ENCODE data around the gene BCKDK.
A peak's percentile ranks its signal among the peaks of the same experiment; 100 is the strongest.

BCKDK gene

GRCh38 chr16:31132303-31132979, 24.3 kb downstream of the BCKDK start:
- Histone ChIP-seq H3K4me3 (ENCODE audit: low read depth in 1 of 2, low read length in 1 of 2) (no peak overlapping the region), H3K27ac (peak overlapping the region; percentile 98), H3K27me3 (no peaks in the 10 kb centered on the region), H3K4me1 (ENCODE audit: control insufficient read depth in 1 of 2, insufficient read depth in 1 of 2, low read depth in 1 of 2, low read length in 1 of 2) (peaks cover 63 to 66% of the 10 kb centered on the region in 2 experiments), H3K9me3 (no peaks in the 10 kb centered on the region), H3K36me3 (peaks cover 7% of the 10 kb centered on the region)
- TF ChIP-seq CTCF (IDR thresholded peaks at IDR 0.05), result no peak

- H3K36me3 ChIP-seq, result peaks cover 7% of the 10 kb centered on the region
- peak overlapping the region; percentile 64 for H3K27ac ChIP-seq
- H3K4me3 ChIP-seq (ENCODE audit: low read depth in 1 of 2, low read length in 1 of 2), result no peak overlapping the region
- no peak for TF ChIP-seq CTCF (IDR thresholded peaks at IDR 0.05)
- no peaks in the 10 kb centered on the region for H3K27me3 ChIP-seq
- H3K4me1 ChIP-seq (ENCODE audit: control insufficient read depth in 1 of 2, insufficient read depth in 1 of 2, low read depth in 1 of 2, low read length in 1 of 2), result peaks cover 56 to 59% of the 10 kb centered on the region in 2 experiments
- H3K9me3 ChIP-seq, result no peaks in the 10 kb centered on the region
Measured at GRCh38 chr16:31133046-31133501, 24.9 kb downstream of the BCKDK start.

GRCh38 chr16:31134091-31134571, 25.9 kb downstream of the BCKDK start:
- H3K4me1 ChIP-seq (ENCODE audit: control insufficient read depth in 1 of 2, insufficient read depth in 1 of 2, low read depth in 1 of 2, low read length in 1 of 2), result peaks cover 46 to 49% of the 10 kb centered on the region in 2 experiments
- peak; percentile 4 for TF ChIP-seq CTCF (IDR thresholded peaks at IDR 0.05)
- H3K9me3 ChIP-seq, result no peaks in the 10 kb centered on the region
- no peaks in the 10 kb centered on the region for H3K27me3 ChIP-seq
- H3K36me3 ChIP-seq, result peaks cover 7% of the 10 kb centered on the region
- peak overlapping the region; percentile 64 for H3K27ac ChIP-seq
- peak overlapping the region in 1 of 2 experiments; percentile 24 for H3K4me3 ChIP-seq (ENCODE audit: low read depth in 1 of 2, low read length in 1 of 2)

GRCh38 chr16:31134625-31135534, 26.7 kb downstream of the BCKDK start:
- Histone ChIP-seq H3K4me3 (ENCODE audit: low read depth in 1 of 2, low read length in 1 of 2) (peak overlapping the region; percentile 8 to 24), H3K36me3 (peaks cover 7% of the 10 kb centered on the region), H3K4me1 (ENCODE audit: control insufficient read depth in 1 of 2, insufficient read depth in 1 of 2, low read depth in 1 of 2, low read length in 1 of 2) (peaks cover 38 to 41% of the 10 kb centered on the region in 2 experiments), H3K27ac (peak overlapping the region; percentile 64), H3K27me3 (no peaks in the 10 kb centered on the region), H3K9me3 (no peaks in the 10 kb centered on the region)
- peak; percentile 4 for TF ChIP-seq CTCF (IDR thresholded peaks at IDR 0.05)

- TF ChIP-seq CTCF (IDR thresholded peaks at IDR 0.05), result no peak
- H3K27me3 ChIP-seq, result no peaks in the 10 kb centered on the region
- peak within 1 kb of the TSS; percentile 8 to 24 for H3K4me3 ChIP-seq (ENCODE audit: low read depth in 1 of 2, low read length in 1 of 2)
- peaks cover 7% of the 10 kb centered on the region for H3K36me3 ChIP-seq
- no peaks in the 10 kb centered on the region for H3K9me3 ChIP-seq
- peak within 1 kb of the TSS; percentile 64 for H3K27ac ChIP-seq
- peaks cover 31 to 37% of the 10 kb centered on the region in 2 experiments for H3K4me1 ChIP-seq (ENCODE audit: control insufficient read depth in 1 of 2, insufficient read depth in 1 of 2, low read depth in 1 of 2, low read length in 1 of 2)
Measured at GRCh38 chr16:31135535-31136286, 27.5 kb downstream of the BCKDK start, which contains the start of gene PRSS8. Gene PRSS8 (minus strand): TSS chr16:31135727. CDS start chr16:31135498, 229 bp downstream.

Measured in neutrophil (primary cell).